AG08395 (cell line): ENCODE measurements around the gene FUS.
"Not testable (repeated sequence)": the region's sequence is repeated elsewhere in the genome, so short reads cannot be mapped to it uniquely, and the experiment has no call there.

ENCODE experiments used
- DNase-seq: peaks from one replicate; pipeline ENCODE4 v3.0.0; 2012; ENCODE audit warnings: mixed read lengths, low spot score

Gene FUS

DNA sequence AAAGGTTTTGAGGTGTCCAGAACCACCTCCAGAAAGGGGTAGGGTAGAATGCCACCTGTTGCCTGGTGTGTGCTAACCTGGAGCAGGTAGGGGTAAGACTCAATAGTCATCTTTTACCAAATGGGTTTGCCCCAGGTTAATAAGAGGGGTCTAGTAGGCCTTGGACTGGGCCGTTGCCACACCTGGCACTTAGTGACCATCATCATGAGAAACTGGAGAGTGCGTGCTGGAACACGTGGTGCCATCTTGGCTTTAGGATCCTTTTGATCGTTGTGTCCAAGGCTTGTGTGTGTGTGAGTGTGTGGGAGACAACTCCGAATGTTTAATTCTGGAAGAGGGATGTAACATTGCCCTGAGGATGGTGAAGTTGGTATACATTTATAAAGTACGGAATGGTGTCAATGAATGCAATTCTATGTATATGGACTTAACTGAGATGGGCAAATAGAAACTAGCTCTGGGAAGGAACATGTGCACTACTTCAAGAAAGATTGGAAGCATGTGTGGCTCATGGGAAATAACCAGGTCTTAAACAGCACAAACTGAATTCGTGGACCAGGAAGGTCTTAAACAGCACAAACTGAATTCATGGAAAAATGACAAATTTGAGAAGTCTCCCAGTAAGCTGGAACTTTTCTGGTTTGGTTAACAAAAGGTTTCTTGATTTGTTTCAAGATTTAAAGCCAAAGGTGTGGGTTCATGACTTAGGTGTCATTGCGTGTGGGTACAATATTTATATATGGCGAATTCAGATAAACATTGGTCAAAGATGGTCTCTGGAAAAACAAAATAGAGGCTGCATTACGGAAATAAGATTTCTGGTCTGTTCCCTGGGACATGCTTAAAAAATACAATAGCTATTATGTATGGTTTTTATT is 7.2 kb downstream of the FUS start:
- no peak for DNase-seq

GRCh38 chr16:31187808-31188189 is 7.9 kb downstream of the FUS start:
- DNase-seq, result no peak

DNA sequence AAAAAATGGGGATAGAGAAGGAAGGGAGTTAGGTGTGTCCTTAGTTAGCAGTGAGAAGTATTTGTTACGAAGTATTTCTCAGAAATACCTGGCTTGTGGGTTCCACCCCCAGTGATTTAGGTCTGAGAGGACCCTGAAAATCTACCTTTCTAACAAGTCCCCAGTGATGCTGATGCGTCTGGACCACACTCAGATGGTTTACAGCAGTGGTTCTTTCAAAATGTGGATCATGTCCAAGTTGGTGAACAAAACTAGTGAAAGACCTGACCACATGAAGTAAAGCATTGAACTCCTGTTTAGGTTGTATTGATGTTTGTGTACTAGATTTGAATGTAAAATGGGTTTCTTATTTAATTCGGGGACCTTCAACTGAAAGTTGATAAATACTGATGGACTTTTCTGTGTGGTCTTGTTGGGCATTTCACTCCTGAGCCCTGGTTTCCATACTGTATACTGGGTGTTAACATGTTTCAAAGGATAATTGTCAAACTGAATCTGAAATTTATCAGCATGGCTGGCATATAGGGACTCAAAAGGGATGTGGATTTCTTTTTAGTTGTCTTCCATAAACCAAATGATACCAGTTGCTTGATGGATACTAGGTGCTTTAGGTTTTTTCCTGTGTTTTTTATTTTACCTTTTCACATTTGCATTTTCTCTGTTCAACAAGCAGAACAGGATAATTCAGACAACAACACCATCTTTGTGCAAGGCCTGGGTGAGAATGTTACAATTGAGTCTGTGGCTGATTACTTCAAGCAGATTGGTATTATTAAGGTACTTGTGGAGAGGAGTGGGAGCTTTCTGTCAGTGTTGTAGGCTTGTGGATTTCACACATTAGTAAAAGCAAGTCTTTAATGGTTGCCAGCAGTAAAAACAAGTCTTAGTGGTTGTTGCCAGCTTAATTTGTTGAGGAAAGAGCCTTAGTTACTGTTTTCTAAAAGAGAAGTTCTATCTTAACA is 8.8 kb downstream of the FUS start:
- no peak for DNase-seq

DNA sequence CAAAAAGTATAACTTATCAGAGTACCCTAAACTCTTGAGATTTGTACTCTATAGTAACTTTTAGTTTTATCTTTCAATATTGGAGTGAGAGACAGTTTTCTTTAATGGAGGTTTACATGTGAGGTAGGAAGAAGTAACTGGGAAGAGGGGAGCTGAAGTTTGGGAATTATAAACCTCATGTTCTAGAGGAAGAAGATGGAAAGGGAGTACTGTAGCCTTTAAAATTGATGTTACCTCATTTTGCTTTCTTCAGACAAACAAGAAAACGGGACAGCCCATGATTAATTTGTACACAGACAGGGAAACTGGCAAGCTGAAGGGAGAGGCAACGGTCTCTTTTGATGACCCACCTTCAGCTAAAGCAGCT is 9.5 kb downstream of the FUS start:
- no peak for DNase-seq

DNA sequence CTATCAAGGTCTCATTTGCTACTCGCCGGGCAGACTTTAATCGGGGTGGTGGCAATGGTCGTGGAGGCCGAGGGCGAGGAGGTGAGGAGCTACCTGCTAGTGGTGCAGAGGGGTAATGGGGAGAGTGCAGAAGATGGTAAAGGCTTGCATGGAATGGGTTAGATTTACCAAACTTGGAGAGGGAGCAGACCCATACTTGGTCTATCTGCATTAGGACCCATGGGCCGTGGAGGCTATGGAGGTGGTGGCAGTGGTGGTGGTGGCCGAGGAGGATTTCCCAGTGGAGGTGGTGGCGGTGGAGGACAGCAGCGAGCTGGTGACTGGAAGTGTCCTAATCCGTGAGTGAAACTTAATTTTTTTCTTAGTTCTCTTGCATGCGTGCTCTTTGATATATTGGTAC is 10.1 kb downstream of the FUS start:
- no peak for DNase-seq

DNA sequence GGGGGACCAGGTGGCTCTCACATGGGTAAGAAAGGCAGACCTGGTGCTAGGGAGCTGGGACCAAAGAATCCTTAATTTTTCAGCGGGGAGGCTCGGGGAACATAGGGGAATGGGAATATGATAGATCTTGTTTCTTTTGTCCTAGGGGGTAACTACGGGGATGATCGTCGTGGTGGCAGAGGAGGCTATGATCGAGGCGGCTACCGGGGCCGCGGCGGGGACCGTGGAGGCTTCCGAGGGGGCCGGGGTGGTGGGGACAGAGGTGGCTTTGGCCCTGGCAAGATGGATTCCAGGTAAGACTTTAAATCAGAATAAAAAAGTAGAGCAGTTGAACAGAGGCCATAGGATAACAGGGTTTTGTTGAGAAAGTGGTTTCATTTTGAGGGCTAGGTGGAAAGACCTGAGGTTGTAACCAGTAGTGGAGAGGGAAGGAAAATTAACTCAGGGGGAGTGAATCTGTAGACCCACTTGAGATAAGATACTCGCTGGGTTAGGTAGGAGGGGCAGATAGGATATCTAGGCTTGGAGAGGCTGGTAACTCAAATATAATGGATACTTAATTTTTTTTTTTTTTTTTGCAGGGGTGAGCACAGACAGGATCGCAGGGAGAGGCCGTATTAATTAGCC is 11.0 kb downstream of the FUS start:
- DNase-seq, result no peak

- DNase-seq, result no peak
Observed at GRCh38 chr16:31191697-31192428, 11.9 kb downstream of the FUS start.

- DNase-seq, result no peak
Observed at GRCh38 chr16:31192856-31193642, 13.1 kb downstream of the FUS start.

GRCh38 chr16:31193874-31194273 is 13.9 kb downstream of the FUS start:
- DNase-seq, result no peak

GRCh38 chr16:31194898-31195297 is 15.0 kb downstream of the FUS start:
- DNase-seq, result no peak

DNA sequence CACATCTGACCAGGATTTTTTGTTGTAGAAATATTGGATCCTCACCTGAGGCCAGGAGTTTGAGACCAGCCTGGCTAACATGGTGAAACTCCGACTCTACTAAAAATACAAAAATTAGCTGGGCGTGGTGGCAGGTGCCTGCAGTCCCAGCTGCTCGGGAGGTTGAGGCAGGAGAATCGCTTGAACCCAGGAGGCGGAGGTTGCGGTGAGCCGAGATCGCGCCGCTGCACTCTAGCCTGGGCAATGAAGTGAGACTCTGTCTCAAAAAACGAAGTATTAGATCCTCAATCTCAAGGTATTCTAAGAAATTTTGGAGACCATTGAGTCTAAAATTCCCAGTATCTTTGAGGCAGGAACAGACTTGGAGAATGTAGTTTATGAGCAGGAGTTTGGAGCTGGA is 15.9 kb downstream of the FUS start:
- DNase-seq, result not testable (repeated sequence)

DNA sequence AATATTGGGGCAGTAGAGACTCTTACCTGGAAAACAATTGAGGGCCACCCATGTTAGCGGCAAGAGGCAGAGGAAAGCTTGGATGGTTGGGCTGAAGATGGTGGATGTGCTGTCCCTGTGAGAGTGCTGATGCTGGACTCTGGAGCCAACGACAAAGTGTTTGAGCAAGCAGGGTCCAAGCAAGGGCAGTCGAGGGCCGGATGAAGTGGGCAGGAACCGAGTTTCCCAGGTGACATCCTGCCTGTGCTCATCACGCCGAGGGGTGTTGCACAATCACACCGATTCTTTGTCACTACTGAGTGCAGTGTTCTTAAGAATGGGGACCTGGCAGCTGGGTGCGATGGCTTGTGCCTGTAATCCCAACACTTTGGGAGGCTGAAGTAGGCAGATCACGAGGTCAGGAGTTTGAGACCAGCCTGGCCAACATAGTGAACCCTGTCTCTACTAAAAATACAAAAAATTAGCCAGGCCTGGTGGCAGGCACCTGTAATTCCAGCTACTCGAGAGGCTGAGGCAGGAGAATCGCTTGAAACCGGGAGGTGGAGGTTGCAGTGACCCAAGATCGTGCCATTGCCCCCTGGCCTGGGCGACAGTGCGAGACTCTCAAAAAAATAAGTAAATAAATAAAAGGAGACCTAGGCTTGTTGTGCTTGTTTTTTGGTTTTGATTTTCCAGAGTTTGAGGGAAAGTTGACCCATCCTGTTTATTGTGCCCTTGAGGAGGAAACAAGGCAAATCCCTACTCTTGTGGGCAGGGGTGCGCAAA is 16.6 kb downstream of the FUS start:
- no peak for DNase-seq

DNA sequence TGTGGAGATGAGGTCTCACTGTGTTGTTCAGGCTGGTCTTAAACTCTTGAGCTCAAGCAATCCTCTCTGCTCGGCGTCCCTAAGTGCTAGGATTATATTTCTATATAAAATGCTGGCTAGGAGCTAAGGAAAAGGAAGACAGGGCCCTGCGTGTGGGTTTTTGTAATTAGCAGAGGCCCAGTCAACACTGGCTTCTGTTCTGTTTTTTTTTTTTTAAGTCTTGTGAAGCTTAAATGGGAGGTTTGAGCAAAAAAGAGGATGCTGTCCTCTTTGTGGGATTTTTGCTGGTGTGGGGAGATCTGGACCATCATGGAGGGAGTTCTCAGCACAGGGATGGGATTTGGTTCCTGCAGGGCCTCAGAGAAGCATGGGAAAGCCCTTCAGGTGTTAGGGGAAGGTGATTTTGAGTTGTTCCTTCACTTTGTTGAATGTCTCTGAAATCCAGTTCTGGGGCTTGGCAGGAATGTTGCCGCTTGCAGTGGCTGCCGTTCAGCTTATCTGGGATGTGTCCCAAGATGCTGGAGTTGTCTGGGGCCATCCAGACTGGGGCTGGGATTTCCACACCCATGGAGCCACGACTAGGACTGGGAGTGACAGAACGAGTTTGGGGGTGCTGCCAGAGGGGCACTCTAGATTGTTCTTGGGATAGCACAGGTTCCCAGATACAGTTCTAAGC is 18.4 kb downstream of the FUS start:
- no peak for DNase-seq

DNA sequence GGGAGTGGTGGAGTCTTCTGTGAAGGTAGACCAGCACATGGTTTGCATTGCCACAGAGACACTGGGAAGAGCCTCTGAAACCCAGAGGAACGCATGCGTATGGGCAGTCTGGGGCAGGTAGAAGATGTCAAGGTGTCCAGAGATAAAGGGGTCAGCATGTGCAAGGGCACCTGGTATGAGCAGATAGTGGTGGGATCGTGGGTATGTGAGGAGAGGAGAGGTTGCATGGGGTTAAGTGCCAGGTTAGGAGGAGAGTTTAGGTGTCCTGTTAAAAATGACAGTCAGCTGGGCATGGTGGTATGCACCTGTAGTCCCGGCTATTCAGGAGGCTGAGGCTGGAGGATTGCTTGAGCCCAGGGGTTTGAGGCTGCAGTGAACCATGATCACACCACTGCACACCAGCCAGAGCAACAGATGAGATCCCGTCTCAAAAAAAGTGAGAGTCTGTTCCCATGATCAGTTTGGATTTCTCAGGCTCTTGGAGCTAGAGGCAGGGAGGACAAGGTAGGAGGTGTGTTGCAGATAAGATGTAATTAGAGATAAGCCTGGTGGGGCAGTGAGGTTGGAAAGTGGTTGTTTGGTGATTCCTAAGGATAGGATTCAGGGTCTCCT is 19.6 kb downstream of the FUS start:
- DNase-seq, result no peak

DNA sequence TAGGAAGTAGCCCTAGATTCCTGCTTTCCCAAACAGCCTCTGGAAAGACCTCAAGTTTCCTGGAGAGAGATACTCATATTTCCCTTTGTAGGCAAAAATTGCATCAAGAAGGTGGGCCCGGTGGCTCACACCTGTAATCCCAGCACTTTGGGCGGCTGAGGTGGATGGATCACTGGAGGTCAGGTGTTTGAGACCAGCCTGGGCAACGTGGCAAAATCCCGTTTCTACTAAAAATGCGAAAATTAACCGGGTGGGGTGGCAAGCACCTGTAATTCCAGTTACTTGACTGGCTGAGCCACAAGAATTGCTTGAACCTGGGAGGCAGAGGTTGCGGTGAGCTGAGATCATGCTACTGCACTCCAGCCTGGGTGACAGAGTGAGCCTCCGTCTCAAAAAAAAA is 20.2 kb downstream of the FUS start:
- not testable (repeated sequence) for DNase-seq

GRCh38 chr16:31200821-31201568 is 21.1 kb downstream of the FUS start:
- peak; percentile 38 for DNase-seq

DNA sequence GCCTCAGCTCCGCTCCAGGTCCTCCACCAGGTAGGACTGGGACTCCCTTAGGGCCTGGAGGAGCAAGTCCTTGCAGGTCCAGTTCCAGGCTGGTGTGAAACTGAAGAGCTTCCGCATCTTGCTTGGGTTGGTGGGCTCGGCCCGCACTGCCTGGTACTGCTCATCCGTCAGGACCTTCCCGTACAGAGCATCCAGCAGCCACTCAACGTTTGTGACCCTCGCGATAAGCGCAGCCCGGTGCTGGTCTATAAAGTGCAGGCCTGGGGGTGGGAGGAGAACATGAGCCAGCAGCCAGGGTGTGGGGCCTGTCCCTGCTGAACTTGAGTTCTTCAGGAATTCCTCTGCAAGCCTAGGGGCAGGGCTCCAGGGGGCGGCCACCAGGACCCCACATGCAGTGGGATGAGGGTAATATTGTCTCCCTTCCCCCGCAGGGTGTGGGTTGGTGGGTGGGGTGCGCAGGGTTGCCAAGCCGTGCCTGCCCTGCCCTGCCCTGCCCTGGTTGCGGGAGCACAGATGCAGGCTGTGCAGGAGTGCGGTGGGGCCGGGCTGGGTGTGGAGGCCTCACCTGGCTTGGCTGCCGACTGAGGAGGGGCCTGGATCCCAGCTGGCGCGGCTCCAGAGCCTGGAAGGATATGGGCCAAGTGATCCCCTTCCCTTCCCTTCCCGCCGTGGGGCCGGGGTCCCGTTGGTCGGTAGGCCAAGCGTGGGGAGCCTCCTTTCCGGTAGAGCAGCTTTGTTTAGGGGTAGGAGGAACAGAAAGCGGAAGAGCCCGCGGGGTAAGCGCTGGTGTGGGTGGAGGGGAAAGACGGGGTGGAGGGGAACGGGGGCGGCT is 21.9 kb downstream of the FUS start:
- DNase-seq, result peak; percentile 40
